T-helper 2 cell (primary cell): ENCODE measurements around the gene CFAP46.
A peak's percentile ranks its signal among the peaks of the same experiment; 100 is the strongest.
"Not testable (repeated sequence)": the region's sequence is repeated elsewhere in the genome, so short reads cannot be mapped to it uniquely, and the experiment has no call there.

Experiments used
- DNase-seq, 5 experiments: peaks; one replicate each; pipeline versions ENCODE4 v3.0.0 to v3.0.0-alpha.2; 2012 to 2022

The CFAP46 gene

DNA sequence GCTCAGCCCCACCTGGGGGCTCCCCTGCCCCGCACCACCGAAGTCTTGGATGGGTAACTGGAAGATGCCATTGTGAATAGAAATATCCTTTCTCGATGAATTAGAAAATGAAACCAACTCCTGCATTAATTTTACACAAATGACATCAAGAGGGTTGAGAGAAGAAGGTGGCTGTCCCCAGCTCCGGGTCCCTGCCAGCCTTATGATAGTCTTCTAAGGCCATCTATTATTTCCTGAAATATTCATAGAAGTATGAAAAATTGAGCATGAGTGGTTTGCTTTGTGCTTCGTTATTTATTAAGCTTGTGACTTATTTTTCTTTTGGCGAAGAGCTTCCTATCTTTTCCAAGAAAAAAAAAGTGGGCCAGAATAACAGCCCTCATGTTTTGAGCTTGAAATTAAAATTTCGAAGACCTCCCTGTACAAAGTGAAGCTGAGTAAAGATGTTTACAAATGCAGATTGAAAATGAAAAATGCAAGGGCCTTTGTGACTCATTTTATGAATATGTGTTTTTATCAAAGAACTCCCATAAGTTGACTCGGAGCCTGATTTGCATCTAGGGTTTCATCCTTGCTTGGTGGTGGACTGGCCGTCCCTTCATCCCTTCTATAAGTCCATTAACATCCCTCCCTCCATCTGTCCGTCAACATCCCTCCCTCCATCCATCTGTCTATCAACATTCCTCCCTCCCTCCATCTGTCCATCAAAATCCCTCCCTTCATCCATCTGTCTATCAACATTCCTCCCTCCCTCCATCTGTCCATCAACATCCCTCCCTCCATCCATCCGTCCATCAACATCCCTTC is 20.5 kb upstream of the CFAP46 start:
- peak in 1 of 5 experiments; percentile 42 for DNase-seq

GRCh38 chr10:132961787-132962622 is 19.6 kb upstream of the CFAP46 start:
- DNase-seq, result peak in 4 of 5 experiments; percentile 35 to 80 (median 52)

DNA sequence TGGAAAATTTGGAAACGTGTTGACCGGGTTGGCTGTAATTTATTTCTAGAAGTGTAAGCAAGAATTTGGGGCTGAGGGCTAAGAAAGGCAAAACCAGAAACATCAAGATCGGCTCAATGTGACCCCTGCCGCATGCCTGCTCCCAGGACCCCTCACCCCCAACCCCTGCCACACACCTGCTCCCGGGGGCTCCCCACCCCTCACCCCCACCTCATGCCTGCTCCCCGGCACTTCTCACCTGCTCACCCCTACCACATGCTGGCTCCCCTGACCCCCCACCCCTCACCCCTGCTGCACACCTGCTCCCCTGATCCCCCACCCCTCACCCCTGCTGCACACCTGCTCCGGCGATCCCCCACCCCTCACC is 19.0 kb upstream of the CFAP46 start:
- DNase-seq, result no peak

GRCh38 chr10:132960631-132961419 is 18.5 kb upstream of the CFAP46 start:
- no peak for DNase-seq

- no peak for DNase-seq
Measured at GRCh38 chr10:132960071-132960472, 17.7 kb upstream of the CFAP46 start.

- no peak for DNase-seq
Measured at GRCh38 chr10:132959559-132959961, 17.2 kb upstream of the CFAP46 start.

DNA sequence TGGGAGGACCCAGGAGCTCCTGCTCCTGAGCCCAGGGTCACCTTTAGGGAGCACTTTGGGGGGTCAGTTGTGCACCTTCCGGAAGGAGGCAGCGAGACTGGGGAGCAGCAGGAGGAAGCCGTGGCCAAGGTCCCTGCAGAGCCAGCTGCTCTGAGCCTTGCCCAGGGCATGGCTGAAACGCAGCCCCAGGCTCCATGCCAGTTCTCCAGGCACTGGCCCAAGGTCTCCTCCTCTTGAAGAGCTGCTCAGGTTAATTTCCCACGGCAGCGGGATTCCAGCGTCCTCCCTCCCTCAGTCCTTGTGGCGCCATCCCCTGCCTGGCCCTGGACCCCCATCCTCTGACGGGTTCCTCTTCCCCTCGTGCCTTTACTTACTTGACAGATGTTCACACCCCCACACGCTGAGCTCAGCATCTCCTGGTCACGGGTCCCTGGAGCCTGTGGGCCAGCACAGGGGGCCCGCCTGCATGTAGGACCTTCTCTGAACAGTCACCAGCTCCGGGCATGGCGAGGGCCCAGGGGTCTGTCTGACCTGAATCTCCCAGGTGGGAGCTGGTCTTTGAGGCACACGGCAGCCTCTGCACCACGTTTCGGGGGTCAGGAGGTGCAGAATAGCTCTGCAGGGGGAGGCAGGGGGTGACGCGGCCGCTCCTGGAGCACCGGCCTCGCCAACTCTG is 16.7 kb upstream of the CFAP46 start:
- DNase-seq, result no peak

DNA sequence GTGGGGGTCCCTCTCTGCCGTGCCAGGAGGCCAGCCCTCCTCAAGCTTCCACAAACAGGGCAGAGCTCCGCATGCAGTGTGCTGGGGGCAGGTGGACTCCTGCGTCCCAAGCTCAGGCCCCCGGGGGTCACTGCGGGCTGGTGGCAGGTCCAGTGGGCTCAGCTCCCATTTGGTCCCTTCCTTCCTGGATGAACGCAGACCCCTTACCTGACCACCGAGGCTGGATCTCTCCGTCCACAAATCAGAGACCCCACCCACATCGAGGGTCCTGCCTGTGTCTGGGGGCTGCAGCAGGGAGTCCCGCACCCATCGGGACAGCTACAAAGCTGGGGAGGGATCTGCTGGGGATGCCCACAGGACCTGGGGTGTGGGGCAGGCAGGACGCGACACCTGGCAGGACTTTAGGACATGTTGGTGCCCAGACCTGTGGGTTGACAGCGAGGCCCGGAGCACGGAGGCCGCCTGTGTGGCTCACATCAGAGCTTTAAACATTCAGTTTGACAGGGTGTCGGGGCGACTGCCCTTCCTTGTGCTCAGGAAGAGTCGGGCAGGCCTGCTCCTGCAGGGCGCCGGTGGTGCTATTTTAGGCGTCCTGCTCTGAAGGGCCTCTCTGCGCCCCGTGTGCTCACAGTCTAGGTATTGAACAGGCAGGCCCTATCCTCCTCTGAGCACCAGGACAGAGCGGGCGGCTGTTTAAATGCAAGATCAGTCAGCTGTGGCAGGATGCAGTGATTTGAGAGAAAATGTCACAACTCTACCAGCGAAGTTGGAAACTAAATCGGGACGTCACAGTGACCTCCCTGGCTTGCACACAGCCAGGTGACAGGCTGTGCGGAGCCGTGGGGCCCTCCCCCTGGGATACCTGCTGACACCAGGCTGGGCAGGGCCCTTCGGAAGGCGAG is 15.9 kb upstream of the CFAP46 start:
- DNase-seq, result no peak

- no peak for DNase-seq
Measured at GRCh38 chr10:132957131-132957530, 14.8 kb upstream of the CFAP46 start.

- DNase-seq, result not testable (repeated sequence)
Measured at GRCh38 chr10:132956259-132956658, 13.9 kb upstream of the CFAP46 start.

- no peak for DNase-seq
Measured at GRCh38 chr10:132955479-132955878, 13.1 kb upstream of the CFAP46 start.

DNA sequence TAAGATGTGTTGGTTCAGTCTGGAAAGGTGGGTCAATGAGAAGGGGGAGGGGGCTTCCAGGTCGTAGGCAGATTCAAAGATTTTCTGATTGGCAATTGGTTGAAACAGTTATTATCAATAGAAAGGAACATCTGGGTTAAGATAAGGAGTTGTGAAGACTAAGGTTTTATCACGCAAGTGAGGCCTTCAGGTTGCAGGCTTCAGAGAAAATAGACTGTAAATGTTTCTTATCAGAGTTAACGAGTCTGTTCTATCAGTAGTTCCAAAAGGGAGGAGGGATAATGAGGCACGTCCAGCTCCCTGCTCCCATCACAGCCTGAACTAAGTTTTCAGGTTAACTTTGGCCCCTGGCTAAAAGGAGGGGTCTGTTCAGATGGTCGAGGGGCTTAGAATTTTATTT is 11.1 kb upstream of the CFAP46 start:
- DNase-seq, result no peak

- no peak for DNase-seq
Measured at GRCh38 chr10:132951926-132952325, 9.6 kb upstream of the CFAP46 start.

DNA sequence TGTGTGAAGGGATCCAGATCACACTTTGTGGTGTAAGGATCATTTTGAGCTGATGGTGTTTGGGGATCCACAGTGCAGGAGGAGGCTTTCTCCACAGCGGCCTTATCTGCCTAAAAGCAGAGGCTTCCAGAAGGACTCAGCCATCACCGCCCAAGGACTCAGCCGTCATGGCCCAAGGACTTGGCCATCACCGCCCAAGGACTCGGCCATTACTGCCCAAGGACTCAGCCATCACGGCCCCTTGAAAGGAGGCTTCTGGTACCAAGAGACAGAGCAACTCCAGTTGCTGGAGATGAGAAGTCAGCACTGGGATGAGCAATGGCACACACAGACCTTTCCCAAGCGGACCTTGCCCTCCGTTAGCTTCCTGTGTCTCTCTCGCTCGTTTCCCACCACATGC is 6.0 kb upstream of the CFAP46 start:
- DNase-seq, result no peak

GRCh38 chr10:132947843-132948242 is 5.5 kb upstream of the CFAP46 start:
- no peak for DNase-seq

DNA sequence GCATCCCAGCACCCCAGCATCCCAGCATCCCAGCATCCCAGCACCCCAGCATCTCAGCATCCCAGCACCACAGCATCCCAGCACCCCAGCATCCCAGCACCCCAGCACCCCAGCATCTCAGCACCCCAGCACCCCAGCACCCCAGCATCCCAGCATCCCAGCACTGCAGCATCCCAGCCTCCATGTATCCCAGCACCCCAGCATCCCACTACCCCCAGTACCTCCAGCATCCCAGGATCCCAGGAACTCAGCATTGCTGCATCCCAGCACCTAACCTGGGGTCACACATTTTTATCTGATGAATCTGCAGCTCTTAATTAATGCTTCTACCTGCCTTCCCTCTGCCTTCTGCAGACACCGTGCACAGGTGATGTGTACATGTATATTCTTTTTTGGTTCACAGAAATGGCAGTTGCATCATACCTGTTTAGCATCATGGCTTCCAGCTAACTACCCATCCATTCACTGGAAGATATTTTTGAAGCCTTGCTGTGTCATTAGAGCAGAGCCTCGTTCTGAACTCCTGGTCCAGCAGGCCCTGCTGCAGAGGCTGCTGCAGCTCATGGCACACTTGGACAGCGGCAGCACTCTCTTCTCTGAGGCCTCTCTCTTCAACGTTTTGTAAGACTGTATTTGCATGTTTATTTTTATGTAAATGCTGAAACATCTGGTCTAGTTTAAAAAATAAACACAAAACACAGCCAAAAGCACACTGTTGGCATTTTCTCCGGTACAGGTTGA is 4.6 kb upstream of the CFAP46 start:
- no peak for DNase-seq

DNA sequence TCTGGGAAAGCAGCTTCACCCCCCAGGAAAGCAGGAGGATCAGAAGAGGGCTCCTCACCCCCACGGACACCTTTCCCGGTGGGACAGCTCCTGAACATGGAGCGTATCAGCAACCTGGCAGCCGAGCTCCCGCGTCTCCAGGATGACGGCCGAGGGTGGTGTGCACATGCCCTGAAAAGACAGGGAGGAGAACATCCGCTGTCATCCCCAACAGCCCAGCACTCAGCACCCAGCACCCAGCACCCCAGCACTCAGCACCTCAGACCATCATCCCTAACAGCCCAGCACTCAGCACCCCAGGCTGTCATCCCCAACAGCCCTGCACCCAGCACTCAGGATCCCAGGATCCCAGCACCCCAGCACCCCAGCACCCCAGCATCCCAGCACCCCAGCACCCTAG is 3.9 kb upstream of the CFAP46 start:
- DNase-seq, result no peak

- DNase-seq, result no peak
Measured at GRCh38 chr10:132945894-132946255, 3.5 kb upstream of the CFAP46 start.

DNA sequence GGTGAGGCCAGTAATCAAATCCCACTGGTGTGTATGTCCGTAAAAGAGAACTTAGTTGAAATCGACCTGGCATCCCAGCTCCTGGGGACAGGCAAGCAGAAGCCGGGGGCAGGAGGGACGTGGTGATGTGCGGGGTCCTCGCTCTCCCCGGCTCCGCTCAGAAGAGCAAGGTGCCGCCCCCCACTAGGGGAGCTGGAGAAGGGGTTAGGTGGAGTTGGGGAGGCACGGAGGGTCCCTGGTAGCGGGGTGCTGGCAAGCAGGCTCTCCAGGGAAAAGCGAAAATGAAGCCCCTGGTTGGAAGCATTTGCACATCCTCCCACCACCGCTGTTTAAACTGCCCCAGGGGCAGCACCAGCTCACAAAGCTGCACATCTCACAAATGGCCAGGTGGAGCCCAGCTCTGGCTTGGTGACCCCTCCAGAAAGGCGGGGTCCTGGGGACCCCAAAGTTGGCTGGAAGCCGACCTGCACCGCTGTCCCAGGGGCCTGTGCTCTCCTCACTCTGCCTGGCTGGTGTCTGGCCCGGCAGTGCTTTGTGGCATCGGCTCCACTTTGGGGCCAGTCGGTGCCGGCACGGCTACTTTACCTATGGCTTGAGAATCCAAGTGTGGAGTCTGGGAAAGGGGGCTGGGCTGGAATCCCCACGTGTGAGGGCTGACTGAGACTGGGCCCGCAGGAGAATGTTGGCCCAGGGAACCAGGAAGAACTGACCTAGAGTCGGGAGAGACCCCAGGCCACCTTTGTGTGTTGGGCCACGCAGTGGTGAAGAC is 2.9 kb upstream of the CFAP46 start:
- no peak for DNase-seq

DNA sequence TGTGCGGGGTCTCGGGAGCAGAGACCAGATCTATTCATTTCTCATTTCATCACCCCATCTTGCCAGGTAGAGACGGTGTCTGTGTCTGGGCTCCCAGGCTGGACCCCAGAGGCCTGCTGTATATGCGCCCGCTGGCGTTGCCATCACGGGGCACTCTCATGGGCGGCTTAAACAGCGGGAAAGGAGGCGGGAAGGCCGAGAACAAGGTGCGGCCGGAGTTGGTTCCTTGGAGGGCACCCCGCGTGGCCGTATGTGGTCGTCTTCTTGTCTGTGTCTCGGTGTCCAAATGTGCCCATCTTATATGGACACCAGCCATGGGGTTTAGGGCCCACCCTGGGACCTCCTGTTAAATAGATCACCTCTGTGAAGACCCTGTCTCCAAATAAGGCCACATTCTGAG is 2.1 kb upstream of the CFAP46 start:
- DNase-seq, result no peak
